GM19099 (cell line): ENCODE measurements around the gene ADCY9.

ENCODE experiments used
- POLR2A ChIP-seq: IDR thresholded peaks from 3 replicates; pipeline ENCODE4 v1.6.1; 2011; ENCODE audit warnings: low read depth; ENCODE audit not compliant: insufficient read length; ENCODE audit errors: extremely low read depth

ADCY9 gene

GRCh38 chr16:4011225-4011939, 104.9 kb downstream of the ADCY9 start:
- no peak for TF ChIP-seq POLR2A

GRCh38 chr16:4010225-4011158, 105.8 kb downstream of the ADCY9 start:
- TF ChIP-seq POLR2A: no peak

- no peak for TF ChIP-seq POLR2A
Measured at GRCh38 chr16:4009177-4009576, 107.1 kb downstream of the ADCY9 start.

GRCh38 chr16:4008116-4008515, 108.1 kb downstream of the ADCY9 start:
- no peak for TF ChIP-seq POLR2A

DNA sequence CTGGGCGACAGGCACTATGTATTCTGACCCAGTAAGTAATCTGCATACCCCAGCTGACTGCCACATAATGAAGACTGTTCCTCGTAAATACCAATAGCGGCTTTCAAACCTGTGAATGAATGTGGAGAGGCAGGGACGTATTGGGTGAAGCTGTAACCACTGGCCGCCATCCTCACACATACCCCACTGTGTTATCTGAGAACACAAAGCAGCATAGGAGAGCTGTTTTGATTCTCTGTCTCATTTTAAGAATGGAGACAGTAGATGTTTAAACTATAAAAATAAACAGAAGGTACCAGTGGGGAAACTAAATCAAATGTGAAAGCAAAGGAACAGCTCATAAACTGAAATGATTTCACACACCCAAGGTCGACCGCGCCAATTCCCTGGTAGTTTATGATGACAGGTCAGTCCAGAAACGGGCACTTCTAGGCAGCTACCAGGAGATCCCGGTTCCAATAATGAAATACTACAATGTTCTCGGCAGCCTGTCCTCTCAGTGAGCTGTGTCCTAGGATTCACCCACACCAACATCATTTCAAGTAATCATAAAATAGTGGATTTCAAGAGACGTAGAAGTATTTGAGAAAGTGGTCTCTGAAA, 109.7 kb downstream of the ADCY9 start:
- no peak for TF ChIP-seq POLR2A

GRCh38 chr16:4005731-4006130, 110.5 kb downstream of the ADCY9 start:
- TF ChIP-seq POLR2A: no peak

- no peak for TF ChIP-seq POLR2A
Measured at GRCh38 chr16:4005281-4005680, 111.0 kb downstream of the ADCY9 start.

GRCh38 chr16:4004206-4004605, 112.0 kb downstream of the ADCY9 start:
- TF ChIP-seq POLR2A: no peak

DNA sequence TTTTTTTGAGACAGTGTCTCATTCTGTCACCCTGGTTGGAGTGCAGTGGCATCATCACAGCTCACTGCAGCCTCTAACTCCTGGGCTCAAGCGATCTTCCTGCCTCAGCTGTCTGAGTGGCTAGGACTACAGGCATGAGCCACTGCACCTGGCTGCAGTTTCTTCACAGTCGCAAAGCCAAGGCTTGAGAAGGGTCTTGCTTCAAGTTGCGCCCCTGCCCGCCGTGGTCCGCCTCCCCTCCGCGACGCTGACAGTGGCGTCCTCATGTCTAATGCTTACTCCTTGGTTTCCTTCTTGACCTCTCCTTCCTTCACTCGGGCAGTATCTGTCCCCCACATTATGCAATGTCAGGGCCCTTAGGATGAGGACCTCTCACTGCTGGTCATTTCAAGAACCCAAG, 112.7 kb downstream of the ADCY9 start:
- no peak for TF ChIP-seq POLR2A

GRCh38 chr16:4003166-4003565, 113.1 kb downstream of the ADCY9 start:
- TF ChIP-seq POLR2A: no peak

DNA sequence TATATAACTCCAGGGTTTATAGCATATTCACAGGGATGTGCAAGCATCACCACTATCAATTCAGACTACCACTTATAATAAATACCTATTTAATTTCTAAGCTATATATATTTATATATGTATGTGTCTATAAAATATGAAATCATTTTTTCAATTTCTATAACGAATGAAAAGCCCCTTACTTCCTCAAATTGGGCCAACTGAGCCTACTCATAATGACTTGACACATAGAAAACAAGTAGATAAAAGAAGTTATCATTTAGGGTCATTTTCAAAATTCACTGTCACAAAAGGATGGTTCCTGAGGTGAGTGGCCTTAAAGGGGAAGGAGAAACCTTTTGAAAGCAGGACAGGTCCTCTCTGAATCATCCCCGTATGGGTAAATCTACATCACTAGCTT, 114.1 kb downstream of the ADCY9 start:
- no peak for TF ChIP-seq POLR2A

DNA sequence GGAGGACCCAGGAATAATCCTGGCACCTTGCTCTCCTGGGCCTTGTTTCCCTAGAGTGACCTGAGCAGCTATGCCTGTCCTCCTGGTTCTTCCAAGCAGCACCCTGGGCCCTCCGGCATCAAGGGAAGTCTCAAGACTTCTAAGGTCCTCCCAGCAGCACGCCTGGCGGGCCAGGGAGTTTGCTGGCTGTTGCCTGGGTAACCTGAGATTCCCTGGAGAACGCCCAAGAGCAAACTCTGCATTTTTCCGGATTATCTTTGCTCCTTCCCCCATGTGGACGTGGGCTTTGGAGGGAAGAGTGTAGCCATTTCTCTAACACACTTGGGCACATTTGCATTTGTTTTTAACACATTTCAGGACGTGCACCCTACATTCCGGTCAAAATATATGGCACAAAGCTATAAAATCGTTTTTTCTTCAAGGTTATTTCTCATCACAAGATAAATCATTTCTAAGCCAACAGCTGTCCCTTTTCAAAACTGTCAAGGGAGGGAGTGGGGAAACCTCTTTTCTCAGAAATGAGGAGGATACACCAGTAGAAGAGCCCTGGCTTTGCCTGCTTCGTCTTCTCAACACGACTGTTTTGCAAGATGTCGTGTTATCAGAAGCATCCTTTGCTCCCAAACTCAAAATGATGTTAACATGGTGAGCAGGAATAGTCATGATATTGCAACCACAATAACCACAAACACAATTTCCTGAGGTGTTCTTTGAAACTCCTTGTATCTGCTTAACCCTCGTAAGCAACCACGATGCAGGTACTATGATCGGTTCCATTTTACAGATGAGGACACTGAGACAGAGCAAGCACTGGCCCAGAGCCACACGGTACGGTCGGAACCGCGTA, 116.5 kb downstream of the ADCY9 start:
- no peak for TF ChIP-seq POLR2A

DNA sequence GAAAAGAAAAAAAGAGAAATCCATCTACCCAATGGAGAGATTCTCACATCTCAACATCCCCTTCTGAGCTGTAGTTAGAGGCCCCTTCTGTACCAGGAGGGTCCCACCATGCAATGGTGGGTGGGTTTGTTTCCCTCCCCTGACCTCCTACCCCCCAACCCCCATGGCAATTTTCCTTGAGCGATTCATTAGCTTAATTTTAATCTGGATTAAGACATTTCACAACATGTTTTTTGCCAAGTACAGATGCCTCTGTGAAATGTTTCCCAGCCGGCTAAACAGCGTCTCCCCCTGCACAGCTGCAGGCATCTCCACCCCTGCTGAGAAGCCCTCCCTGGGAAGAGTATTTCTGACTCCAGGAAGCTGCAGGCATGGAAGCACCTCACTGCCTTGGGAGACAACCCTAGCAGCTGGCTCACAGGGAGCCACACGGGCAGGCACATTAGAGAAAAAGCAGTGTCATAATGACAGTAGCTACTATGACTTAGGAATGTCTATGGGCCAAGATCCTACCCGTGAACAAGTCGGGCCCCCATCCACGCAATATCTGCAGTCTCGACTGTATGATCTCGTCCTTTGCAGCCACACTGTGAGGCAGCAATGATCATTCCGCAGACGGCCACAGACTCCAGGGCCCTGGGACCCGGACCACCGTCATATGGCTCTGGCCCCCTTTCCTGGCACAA, 117.3 kb downstream of the ADCY9 start:
- TF ChIP-seq POLR2A: no peak

GRCh38 chr16:3997231-3997841, 118.9 kb downstream of the ADCY9 start:
- no peak for TF ChIP-seq POLR2A

DNA sequence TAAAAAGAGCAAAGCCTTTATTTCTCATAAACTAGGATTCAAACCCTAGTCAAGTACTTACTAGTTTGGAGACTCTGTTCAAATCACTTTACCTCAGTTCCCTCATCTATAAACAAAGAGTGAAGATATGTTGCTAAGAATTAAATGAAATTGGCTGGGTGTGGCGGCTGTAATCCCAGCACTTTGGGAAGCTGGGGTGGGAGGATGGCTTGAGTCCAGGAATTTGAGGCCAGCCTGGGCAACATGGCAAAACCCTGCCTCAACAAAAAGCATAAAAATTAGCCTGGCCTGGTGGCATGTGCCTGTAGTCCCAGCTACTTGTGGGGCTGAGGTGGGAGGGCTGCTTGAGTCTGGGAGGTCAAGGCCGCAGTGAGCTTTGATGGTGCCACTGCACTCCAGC, 121.2 kb downstream of the ADCY9 start:
- TF ChIP-seq POLR2A: no peak
